Astrocyte (in vitro differentiated cells and primary cell): ENCODE measurements around the gene MAP2K7.

Experiments used
- CTCF ChIP-seq: IDR thresholded peaks from 2 replicates; pipeline ENCODE4 v1.5.1; 2011; ENCODE audit warnings: low read depth, mild to moderate bottlenecking, inconsistent platforms, low read length, moderate library complexity; ENCODE audit not compliant: insufficient read depth
- EZH2 ChIP-seq: IDR thresholded peaks from 2 replicates; pipeline ENCODE4 v1.6.1; 2012; ENCODE audit warnings: mild to moderate bottlenecking, low read length, inconsistent platforms; ENCODE audit not compliant: insufficient read depth

GRCh38 chr19:7916103-7916954, 12.7 kb downstream of the MAP2K7 start:
- TF ChIP-seq CTCF: no peak
- peak; percentile 85 for TF ChIP-seq EZH2
